ENCODE data around the gene PEX6. TPM values are rescaled to one million over a fixed set of nuclear protein-coding genes. Genes with fewer than 3 reads are reported as not detected.

The PEX6 gene
- total RNA-seq, 1 experiment from 2014 or later: 15.6 TPM

DNA sequence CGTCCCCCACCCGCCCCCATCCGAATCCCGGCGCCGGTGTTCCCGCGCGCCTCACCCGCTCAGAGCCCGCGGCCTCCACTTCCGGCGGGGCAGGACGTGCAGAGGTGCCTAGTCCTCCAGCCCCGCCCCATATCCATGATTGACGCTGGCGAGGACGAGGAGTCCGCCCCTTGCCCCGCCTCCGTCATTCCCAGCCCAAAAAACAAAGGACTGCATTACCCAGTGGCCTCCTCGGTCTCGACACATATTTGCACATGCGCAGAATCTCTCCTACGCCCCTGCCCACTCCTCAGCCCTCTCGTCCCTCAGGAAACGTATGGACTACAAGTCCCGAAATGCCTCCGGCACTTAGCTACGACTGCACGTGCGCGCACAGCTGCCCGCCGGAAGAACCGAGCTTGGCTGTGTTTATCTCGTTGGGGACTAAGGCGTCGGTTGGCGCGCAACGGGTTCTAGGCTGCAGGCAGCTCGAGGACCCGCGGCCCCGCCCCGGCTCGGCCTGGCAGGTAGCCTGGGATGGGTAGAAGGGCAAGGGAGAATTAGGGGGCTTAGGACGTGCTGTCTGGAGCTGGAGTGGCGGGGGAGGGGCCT, 35.0 kb upstream of the PEX6 start, which contains the start of the genes KLHDC3 and MEA1:
TSS of gene KLHDC3 (plus strand) at position 407 of the 591 bp plus-strand sequence. CDS start 2,944 bp downstream, outside the sequence.
TSS of gene MEA1 (minus strand) at position 104 of the 591 bp plus-strand sequence. CDS start 133 bp downstream, outside the sequence.
- peak within 1 kb of the TSS; percentile 88 to 93 (median 88); a peak in 6 of 7 replicates for H3K27ac Mint-ChIP-seq
- Histone ChIP-seq H4K20me1 (ENCODE audit: control insufficient read depth, insufficient read depth, insufficient read length) (no peaks in the 10 kb centered on the region), H4K91ac (ENCODE audit: insufficient read length, low read depth, low read length) (no peak within 1 kb of the TSS), H3K14ac (ENCODE audit: insufficient read depth, low read length) (peak within 1 kb of the TSS; percentile 26), H4K8ac (replicated peaks; ENCODE audit: insufficient read length, low read depth, low read length) (no peak within 1 kb of the TSS), H3K23ac (ENCODE audit: insufficient read length, low read depth, low read length) (no peak within 1 kb of the TSS), H2BK120ac (ENCODE audit: low read depth, low read length, poor library complexity, severe bottlenecking) (no peak within 1 kb of the TSS), H3K9me3 (ENCODE audit: control insufficient read depth, low read depth, low read length) (no peaks in the 10 kb centered on the region), H4K5ac (ENCODE audit: insufficient read length, low read depth, low read length) (no peak within 1 kb of the TSS), H3K79me1 (ENCODE audit: insufficient read depth, low read depth, low read length, poor library complexity, severe bottlenecking) (no peaks in the 10 kb centered on the region), H3K9ac (ENCODE audit: extremely low read depth, insufficient read length, low read length) (peak within 1 kb of the TSS; percentile 81), H2AK5ac (ENCODE audit: insufficient read length, low read length) (no peak within 1 kb of the TSS), H3K56ac (ENCODE audit: insufficient read length, low read depth, low read length) (no peak within 1 kb of the TSS), H3K18ac (ENCODE audit: insufficient read length, low read depth, low read length) (peak within 1 kb of the TSS; percentile 39), H2BK20ac (ENCODE audit: low read depth, low read length, poor library complexity, severe bottlenecking) (no peak within 1 kb of the TSS), H3K4me2 (ENCODE audit: insufficient read depth, insufficient read length, low read length) (peak within 1 kb of the TSS; percentile 99), H3K4me1 (ENCODE audit: insufficient read depth, low read length) (peaks cover 2% of the 10 kb centered on the region; the same call in 1 of the 2 replicates), H3K4ac (ENCODE audit: low read depth, low read length) (no peak within 1 kb of the TSS), H2BK5ac (ENCODE audit: insufficient read length, low read length) (no peak within 1 kb of the TSS), H2AFZ (ENCODE audit: low read length) (no peak within 1 kb of the TSS), H2BK12ac (ENCODE audit: insufficient read length, low read depth, low read length) (no peak within 1 kb of the TSS), H3K79me2 (ENCODE audit: insufficient read depth, low read length) (peaks cover 11% of the 10 kb centered on the region; the same call in 1 of the 2 replicates), H3T11ph (ENCODE audit: low read length) (no peak within 1 kb of the TSS), H3K27ac (ENCODE audit: insufficient read length, low read depth, low read length) (peak within 1 kb of the TSS; percentile 9), H2BK15ac (ENCODE audit: low read depth, low read length) (no peak within 1 kb of the TSS), H3K23me2 (ENCODE audit: insufficient read length, low read depth, low read length, poor library complexity, severe bottlenecking) (peaks cover 6% of the 10 kb centered on the region), H3K27me3 (ENCODE audit: insufficient read depth, low read length) (no peaks in the 10 kb centered on the region)
- peak within 1 kb of the TSS; percentile 92 to 97 for H3K4me3 Mint-ChIP-seq
- H3K36me3 Mint-ChIP-seq (ENCODE audit: insufficient read depth in 1 of 3, low read depth in 3 of 3): peaks cover 33 to 69% (median 68%) of the 10 kb centered on the region in 3 experiments
- TF ChIP-seq CTCF (conservative IDR thresholded peaks at IDR 0.05): no peak
- no peaks in the 10 kb centered on the region for H3K27me3 Mint-ChIP-seq (ENCODE audit: low read depth)
- no peaks in the 10 kb centered on the region; a peak in 1 of 5 replicates for H3K9me3 Mint-ChIP-seq
- H3K4me1 Mint-ChIP-seq: peaks cover 22 to 33% of the 10 kb centered on the region in 2 experiments
- DNase-seq: peak; percentile 100
- no CpG with 5 or more reads among the region's 51 CpGs for WGBS (ENCODE audit: extremely low coverage, insufficient read length, low lambda C conversion rate)
